ENCODE data around the gene FAM222B. TPM values are rescaled to one million over a fixed set of nuclear protein-coding genes. Genes with fewer than 3 reads are reported as not detected.

FAM222B gene
- total RNA-seq, 1 donor from 2014 or later, result 16.8 TPM

- DNase-seq, result no peak
- intact Hi-C loops (cut with micrococcal nuclease), result no loop called here
- no peak for ATAC-seq
These were observed 32.2 kb upstream of the FAM222B start for GRCh38 chr17:28874750-28875149.

- intact Hi-C loops (cut with micrococcal nuclease), result no loop called here
- DNase-seq (no peak), ATAC-seq (no peak)
These were observed 31.2 kb upstream of the FAM222B start for GRCh38 chr17:28873839-28874238.

GRCh38 chr17:28871056-28871579 lies 28.5 kb upstream of the FAM222B start:
- ATAC-seq, result no peak
- intact Hi-C loops (cut with micrococcal nuclease), result no loop called here
- peak; percentile 9 for DNase-seq

- intact Hi-C loops (cut with micrococcal nuclease), result no loop called here
- ATAC-seq, result no peak
- DNase-seq, result no peak
These were observed 24.7 kb upstream of the FAM222B start for GRCh38 chr17:28867276-28867675.

- no peak for ATAC-seq
- intact Hi-C loops (cut with micrococcal nuclease), result no loop called here
- DNase-seq, result peak; percentile 0
These were observed 23.6 kb upstream of the FAM222B start for GRCh38 chr17:28865946-28866752.

- intact Hi-C loops (cut with micrococcal nuclease), result no loop called here
- ATAC-seq, result peak; percentile 32
- peak; percentile 32 for DNase-seq
These were observed 22.6 kb upstream of the FAM222B start for GRCh38 chr17:28864991-28865849.

GRCh38 chr17:28863953-28864352 lies 21.4 kb upstream of the FAM222B start:
- no peak for ATAC-seq
- DNase-seq, result no peak
- intact Hi-C loops (cut with micrococcal nuclease), result no loop called here

- intact Hi-C loops (cut with micrococcal nuclease), result no loop called here
- ATAC-seq (no peak), DNase-seq (no peak)
These were observed 20.0 kb upstream of the FAM222B start for GRCh38 chr17:28862561-28862960.

GRCh38 chr17:28861393-28862203 lies 19.0 kb upstream of the FAM222B start:
- DNase-seq (peak; percentile 11), ATAC-seq (no peak)
- intact Hi-C loops (cut with micrococcal nuclease), result no loop called here

- ATAC-seq, result no peak
- intact Hi-C loops (cut with micrococcal nuclease), result no loop called here
- DNase-seq, result peak; percentile 12
These were observed 17.8 kb upstream of the FAM222B start for GRCh38 chr17:28860363-28860808.

- ATAC-seq (no peak), DNase-seq (no peak)
- intact Hi-C loops (cut with micrococcal nuclease), result no loop called here
These were observed 16.3 kb upstream of the FAM222B start for GRCh38 chr17:28858801-28859355.

- DNase-seq, result peak; percentile 9
- ATAC-seq, result no peak
- intact Hi-C loops (cut with micrococcal nuclease), result no loop called here
These were observed 15.6 kb upstream of the FAM222B start for GRCh38 chr17:28857905-28858800.

GRCh38 chr17:28856028-28856574 lies 13.5 kb upstream of the FAM222B start:
- no peak for DNase-seq
- intact Hi-C loops (cut with micrococcal nuclease), result no loop called here
- no peak for ATAC-seq

GRCh38 chr17:28855336-28855679 lies 12.7 kb upstream of the FAM222B start:
- ATAC-seq (no peak), DNase-seq (no peak)
- intact Hi-C loops (cut with micrococcal nuclease), result no loop called here

- intact Hi-C loops (cut with micrococcal nuclease), result no loop called here
- DNase-seq (peak; percentile 88), ATAC-seq (peak; percentile 99)
These were observed 12.1 kb upstream of the FAM222B start, which contains the start of gene ERAL1 for GRCh38 chr17:28854457-28855335. ERAL1 (plus strand) TSS chr17:28855016; CDS start chr17:28855035, 19 bp downstream.

- DNase-seq (no peak), ATAC-seq (no peak)
- intact Hi-C loops (cut with micrococcal nuclease), result no loop called here
These were observed 10.7 kb upstream of the FAM222B start for GRCh38 chr17:28853295-28853694.

- intact Hi-C loops (cut with micrococcal nuclease), result no loop called here
- DNase-seq, result no peak
- peak; percentile 36 for ATAC-seq
These were observed 6.7 kb upstream of the FAM222B start for GRCh38 chr17:28849281-28849680.

Measured in left ventricle myocardium superior (tissue), 1 donor.